ENCODE data around the gene MGAT4B. TPM values are rescaled to one million over a fixed set of nuclear protein-coding genes. Genes with fewer than 3 reads are reported as not detected.

The MGAT4B gene
- total RNA-seq, 4 donors from 2014 or later = 28.3 to 86.0 (median 61.4) TPM

DNA sequence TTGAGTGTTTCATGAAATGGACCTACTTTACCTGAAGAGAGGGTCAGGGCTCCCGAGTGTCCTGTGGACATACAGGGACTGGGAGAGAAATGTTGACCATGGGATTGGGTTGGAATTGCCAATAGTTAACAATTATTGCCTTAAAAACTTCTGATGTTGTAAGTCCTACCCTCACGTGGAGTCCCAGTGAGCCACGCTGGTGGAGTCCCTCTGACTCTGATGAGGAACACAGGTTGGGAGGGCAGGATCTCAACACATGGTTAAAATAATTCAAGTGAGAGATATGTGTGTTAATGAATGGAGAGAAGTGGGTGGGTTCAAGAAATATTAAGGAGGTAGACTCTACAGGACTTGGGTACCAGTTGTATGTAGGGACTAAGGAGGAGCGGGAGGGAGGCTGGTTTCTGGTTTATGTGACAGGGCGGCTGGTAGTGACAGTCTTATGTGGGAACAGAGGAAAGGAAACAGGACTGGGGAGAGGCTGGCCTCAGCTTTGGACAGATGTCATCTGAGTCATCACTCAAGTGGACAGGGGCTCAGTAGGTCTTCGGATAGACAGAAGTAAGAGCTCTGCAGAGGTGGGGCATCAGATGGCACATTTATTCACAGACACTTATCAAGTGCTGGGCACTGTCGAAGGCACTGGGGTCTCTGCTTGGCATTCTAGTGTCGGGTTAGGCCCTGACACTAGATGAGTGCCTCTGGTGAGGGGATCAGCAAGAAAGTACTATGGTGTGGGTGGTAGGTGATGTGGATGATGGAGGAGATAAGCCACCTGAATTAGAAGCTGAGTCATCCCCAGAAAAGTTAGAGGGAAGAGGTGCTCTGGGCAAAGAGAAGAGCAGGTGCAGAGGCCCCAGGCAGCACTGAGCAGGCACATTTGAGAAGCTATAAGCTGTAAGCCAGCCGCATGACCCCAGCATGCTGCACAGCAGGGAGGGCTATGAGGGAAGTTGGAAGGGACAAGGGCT lies 46.8 kb downstream of the MGAT4B start:
- ATAC-seq = peak; percentile 34 to 66
- peak in 1 of 2 donors; percentile 60 for DNase-seq
- intact Hi-C loops (cut with DNase I; ENCODE audit: low total_unique reads) = no loop called here
- no peaks in the 10 kb centered on the region for H3K36me3 ChIP-seq
- no peaks in the 10 kb centered on the region for H3K9me3 ChIP-seq
- peak overlapping the region; percentile 32 to 74 (median 59) for H3K27ac ChIP-seq
- no peak overlapping the region for H3K4me3 ChIP-seq
- TF ChIP-seq POLR2A (IDR thresholded peaks at IDR 0.05) = no peak
- TF ChIP-seq, protein P1, sequence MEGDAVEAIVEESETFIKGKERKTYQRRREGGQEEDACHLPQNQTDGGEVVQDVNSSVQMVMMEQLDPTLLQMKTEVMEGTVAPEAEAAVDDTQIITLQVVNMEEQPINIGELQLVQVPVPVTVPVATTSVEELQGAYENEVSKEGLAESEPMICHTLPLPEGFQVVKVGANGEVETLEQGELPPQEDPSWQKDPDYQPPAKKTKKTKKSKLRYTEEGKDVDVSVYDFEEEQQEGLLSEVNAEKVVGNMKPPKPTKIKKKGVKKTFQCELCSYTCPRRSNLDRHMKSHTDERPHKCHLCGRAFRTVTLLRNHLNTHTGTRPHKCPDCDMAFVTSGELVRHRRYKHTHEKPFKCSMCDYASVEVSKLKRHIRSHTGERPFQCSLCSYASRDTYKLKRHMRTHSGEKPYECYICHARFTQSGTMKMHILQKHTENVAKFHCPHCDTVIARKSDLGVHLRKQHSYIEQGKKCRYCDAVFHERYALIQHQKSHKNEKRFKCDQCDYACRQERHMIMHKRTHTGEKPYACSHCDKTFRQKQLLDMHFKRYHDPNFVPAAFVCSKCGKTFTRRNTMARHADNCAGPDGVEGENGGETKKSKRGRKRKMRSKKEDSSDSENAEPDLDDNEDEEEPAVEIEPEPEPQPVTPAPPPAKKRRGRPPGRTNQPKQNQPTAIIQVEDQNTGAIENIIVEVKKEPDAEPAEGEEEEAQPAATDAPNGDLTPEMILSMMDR (IDR thresholded peaks at IDR 0.05 in 4 of 5, conservative IDR thresholded peaks at IDR 0.05 in 1 of 5) = no peak
- H3K27me3 ChIP-seq = no peaks in the 10 kb centered on the region
- peaks cover 45 to 58% of the 10 kb centered on the region in 2 donors for H3K4me1 ChIP-seq
- in situ Hi-C loops (cut with MboI; ENCODE audit: low sequenced_read_pairs in 4 of 4) = loop anchor here in 2 of 4 donors (25.0 kb wide), 2 partner anchors 102 to 327 kb away; partner anchors contain the start of gene MRNIP (in 1 of the 2)

DNA sequence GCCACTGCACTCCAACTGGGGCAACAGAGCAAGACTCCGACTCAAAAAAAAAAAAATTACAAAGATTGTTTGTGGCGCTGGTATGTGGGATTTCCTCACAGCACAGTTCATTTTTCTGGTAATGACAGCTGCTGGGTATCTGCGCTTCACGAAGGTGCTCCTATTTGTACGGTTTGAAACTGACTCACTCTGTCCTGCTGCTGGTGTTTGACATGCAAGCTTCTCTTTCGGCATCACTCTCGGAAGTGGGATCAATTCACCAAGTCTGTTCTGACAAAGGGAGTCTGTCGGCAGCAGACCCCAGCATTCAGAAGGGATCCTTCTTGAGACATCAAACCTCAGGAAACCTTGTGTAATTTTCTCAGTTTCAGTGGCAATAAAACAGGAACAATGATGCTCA lies 47.7 kb downstream of the MGAT4B start:
- Histone ChIP-seq H3K27me3 (no peaks in the 10 kb centered on the region), H3K4me1 (peaks cover 51 to 65% of the 10 kb centered on the region in 2 donors), H3K9me3 (no peaks in the 10 kb centered on the region), H3K36me3 (no peaks in the 10 kb centered on the region), H3K4me3 (no peak overlapping the region), H3K27ac (peak overlapping the region in 3 of 4 donors; percentile 58 to 74 (median 60))
- DNase-seq (no peak), ATAC-seq (no peak)
- no peak for TF ChIP-seq POLR2A (IDR thresholded peaks at IDR 0.05)
- TF ChIP-seq, protein P1 (IDR thresholded peaks at IDR 0.05 in 4 of 5, conservative IDR thresholded peaks at IDR 0.05 in 1 of 5) = no peak
- in situ Hi-C loops (cut with MboI; ENCODE audit: low sequenced_read_pairs in 4 of 4) = loop anchor here in 2 of 4 donors (25.0 kb wide), 2 partner anchors 103 to 328 kb away; partner anchors contain the start of gene MRNIP (in 1 of the 2)
- intact Hi-C loops (cut with DNase I; ENCODE audit: low total_unique reads) = no loop called here

DNA sequence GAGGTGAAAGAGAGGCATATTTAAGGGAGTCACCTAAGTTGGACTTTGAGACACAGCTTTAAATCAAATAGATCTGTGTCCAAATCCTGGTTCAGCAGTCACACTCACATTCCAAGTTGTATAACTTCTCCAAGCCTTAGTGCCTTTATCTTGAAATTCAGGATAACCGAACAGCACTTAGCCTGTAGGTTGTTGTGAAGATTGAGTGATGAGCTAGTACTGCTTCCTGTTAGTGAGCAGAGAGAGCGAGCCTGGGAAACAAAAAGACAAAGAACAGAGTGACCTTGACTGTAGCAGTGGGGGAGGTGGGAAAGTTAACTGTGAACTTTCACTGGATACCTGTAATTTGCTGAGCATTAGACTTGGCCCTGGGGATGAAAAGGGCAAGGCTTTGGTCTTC lies 51.6 kb downstream of the MGAT4B start:
- no peak for TF ChIP-seq POLR2A (IDR thresholded peaks at IDR 0.05)
- TF ChIP-seq, protein P1 (IDR thresholded peaks at IDR 0.05 in 4 of 5, conservative IDR thresholded peaks at IDR 0.05 in 1 of 5) = no peak
- Histone ChIP-seq H3K27me3 (no peaks in the 10 kb centered on the region), H3K27ac (no peak overlapping the region), H3K9me3 (no peaks in the 10 kb centered on the region), H3K36me3 (peaks cover 0 to 7% of the 10 kb centered on the region in 2 donors), H3K4me3 (no peak overlapping the region), H3K4me1 (peaks cover 20 to 31% of the 10 kb centered on the region in 2 donors)
- intact Hi-C loops (cut with DNase I; ENCODE audit: low total_unique reads) = no loop called here
- in situ Hi-C loops (cut with MboI; ENCODE audit: low sequenced_read_pairs in 4 of 4) = loop anchor here in 2 of 4 donors (25.0 kb wide), 2 partner anchors 107 to 332 kb away; partner anchors contain the start of gene MRNIP (in 1 of the 2)
- ATAC-seq (no peak), DNase-seq (no peak)

DNA sequence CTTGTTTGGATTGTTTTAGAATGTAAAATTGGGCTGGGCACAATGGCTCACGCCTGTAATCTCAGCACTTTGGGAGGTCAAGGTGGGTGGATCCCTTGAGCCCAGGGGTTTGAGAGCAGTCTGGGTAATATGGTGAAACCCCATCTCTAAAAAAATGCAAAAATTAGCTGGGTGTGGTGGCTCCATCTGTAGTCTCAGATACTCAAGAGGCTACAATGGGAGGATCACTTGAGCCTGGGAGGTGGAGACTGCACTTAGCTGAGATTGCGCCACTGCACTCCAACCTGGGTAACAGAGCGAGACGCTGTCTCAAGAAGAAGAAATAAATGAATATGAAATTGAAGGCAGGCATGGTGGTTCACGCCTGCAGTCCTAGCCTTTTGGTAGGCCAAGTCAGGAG lies 52.7 kb downstream of the MGAT4B start:
- no peak for TF ChIP-seq POLR2A (IDR thresholded peaks at IDR 0.05)
- TF ChIP-seq, protein P1 (IDR thresholded peaks at IDR 0.05 in 4 of 5, conservative IDR thresholded peaks at IDR 0.05 in 1 of 5) = no peak
- in situ Hi-C loops (cut with MboI; ENCODE audit: low sequenced_read_pairs in 4 of 4) (loop anchor here in 2 of 4 donors (25.0 kb wide), 2 partner anchors 108 to 333 kb away; partner anchors contain the start of gene MRNIP (in 1 of the 2)), intact Hi-C loops (cut with DNase I; ENCODE audit: low total_unique reads) (no loop called here)
- ATAC-seq (no peak), DNase-seq (no peak)
- Histone ChIP-seq H3K27ac (no peak overlapping the region), H3K36me3 (peaks cover 0 to 7% of the 10 kb centered on the region in 2 donors), H3K9me3 (no peaks in the 10 kb centered on the region), H3K4me1 (peaks cover 9 to 22% of the 10 kb centered on the region in 2 donors), H3K27me3 (no peaks in the 10 kb centered on the region), H3K4me3 (no peak overlapping the region)

Data from gastrocnemius medialis (tissue), 4 donors.